ENCODE measurements around the gene FAAH.

FAAH gene

DNA sequence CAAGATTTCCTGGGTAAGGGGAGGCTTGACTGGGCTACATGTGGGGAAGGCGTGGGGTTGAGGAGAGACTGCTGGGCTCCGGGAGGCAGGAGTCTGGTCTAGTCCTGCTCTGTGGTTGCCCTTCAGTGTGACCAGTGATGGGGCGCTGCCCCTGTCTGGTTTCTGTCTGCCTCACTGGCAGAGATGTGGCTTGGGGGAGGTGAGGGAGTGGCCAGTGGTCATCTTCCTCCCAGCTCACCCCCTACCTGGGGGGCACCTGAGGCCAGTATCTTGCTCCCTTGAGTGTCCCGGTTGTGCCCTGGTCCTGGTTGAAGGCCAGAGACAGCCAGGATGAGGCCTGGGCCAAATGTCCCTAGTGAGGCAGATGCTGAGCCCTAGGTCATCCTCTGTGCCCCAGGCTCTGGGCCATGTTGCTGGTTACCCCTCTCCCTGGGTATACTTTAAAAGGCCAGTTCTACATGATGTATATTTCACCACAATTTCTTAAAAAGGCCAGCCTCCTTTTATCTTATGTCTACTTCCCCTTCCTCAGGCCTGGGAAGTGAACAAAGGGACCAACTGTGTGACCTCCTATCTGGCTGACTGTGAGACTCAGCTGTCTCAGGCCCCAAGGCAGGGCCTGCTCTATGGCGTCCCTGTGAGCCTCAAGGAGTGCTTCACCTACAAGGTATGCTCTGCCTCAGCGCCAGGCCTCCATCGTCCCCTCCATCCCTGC, 10.5 kb downstream of the FAAH start:
- no peak for DNase-seq (ENCODE audit: extremely low spot score)
- TF ChIP-seq SUZ12 (IDR thresholded peaks at IDR 0.05) (no peak), TARDBP (IDR thresholded peaks at IDR 0.05) (no peak), FOXK2 (IDR thresholded peaks at IDR 0.05) (no peak), ELF4 (IDR thresholded peaks at IDR 0.05) (no peak), ZNF384 (IDR thresholded peaks at IDR 0.05) (no peak), SP1 (IDR thresholded peaks at IDR 0.05) (no peak), PKNOX1 (IDR thresholded peaks at IDR 0.05) (no peak), BHLHE40 (IDR thresholded peaks at IDR 0.05; ENCODE audit: borderline replicate concordance) (no peak), FOXM1 (IDR thresholded peaks at IDR 0.05; ENCODE audit: borderline replicate concordance) (no peak), LEF1 (IDR thresholded peaks at IDR 0.05; ENCODE audit: borderline replicate concordance) (no peak), HDGF (IDR thresholded peaks at IDR 0.05; ENCODE audit: borderline replicate concordance) (no peak), FOXA1 (IDR thresholded peaks at IDR 0.05) (no peak), ARNT (IDR thresholded peaks at IDR 0.05) (no peak), CTBP1 (IDR thresholded peaks at IDR 0.05; ENCODE audit: borderline replicate concordance) (no peak), L3MBTL2 (conservative IDR thresholded peaks at IDR 0.05) (no peak), NFRKB (IDR thresholded peaks at IDR 0.05) (no peak)
- POLR2A ChIA-PET = no interaction called here
- CTCF ChIA-PET = no interaction called here

DNA sequence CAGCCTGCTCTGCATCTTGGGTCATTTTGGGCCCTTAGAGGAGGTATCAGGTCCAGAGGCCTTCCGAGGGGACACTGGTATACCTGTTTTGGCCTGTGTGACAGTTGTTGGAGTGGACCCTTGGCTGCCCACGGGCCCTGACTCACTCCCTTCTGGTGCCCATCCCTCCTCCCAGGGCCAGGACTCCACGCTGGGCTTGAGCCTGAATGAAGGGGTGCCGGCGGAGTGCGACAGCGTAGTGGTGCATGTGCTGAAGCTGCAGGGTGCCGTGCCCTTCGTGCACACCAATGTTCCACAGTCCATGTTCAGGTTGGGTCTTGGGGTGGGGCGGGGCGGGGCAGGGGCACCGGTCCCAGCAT, 11.1 kb downstream of the FAAH start:
- CTCF ChIA-PET = no interaction called here
- POLR2A ChIA-PET = no interaction called here
- TF ChIP-seq ARNT (IDR thresholded peaks at IDR 0.05) (no peak), FOXA1 (IDR thresholded peaks at IDR 0.05) (no peak)
- DNase-seq (ENCODE audit: extremely low spot score) = no peak

DNA sequence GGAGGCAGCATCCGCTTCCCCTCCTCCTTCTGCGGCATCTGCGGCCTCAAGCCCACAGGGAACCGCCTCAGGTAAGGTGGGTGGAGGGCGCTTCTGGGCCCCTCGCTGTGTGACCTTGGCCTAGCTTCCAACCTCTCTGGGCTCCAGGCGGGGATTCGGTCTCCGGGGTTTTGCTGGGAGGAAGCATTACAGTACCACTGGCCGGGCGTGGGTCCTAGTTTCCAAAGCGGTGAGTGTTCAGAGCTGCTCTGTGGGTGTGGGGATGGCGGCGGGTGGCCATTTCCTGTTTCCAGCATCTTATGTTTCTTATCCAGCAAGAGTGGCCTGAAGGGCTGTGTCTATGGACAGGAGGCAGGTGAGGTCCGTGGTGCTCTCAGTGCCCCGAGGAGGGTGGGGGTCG, 11.6 kb downstream of the FAAH start:
- no peak for DNase-seq (ENCODE audit: extremely low spot score)
- ChIA-PET CTCF (no interaction called here), POLR2A (no interaction called here)
- TF ChIP-seq FOXA1 (IDR thresholded peaks at IDR 0.05) (no peak), ARNT (IDR thresholded peaks at IDR 0.05) (no peak), NFRKB (IDR thresholded peaks at IDR 0.05) (no peak), CTBP1 (IDR thresholded peaks at IDR 0.05; ENCODE audit: borderline replicate concordance) (no peak), PKNOX1 (IDR thresholded peaks at IDR 0.05) (no peak), FOXK2 (IDR thresholded peaks at IDR 0.05) (no peak), LEF1 (IDR thresholded peaks at IDR 0.05; ENCODE audit: borderline replicate concordance) (no peak), TARDBP (IDR thresholded peaks at IDR 0.05) (no peak)

DNA sequence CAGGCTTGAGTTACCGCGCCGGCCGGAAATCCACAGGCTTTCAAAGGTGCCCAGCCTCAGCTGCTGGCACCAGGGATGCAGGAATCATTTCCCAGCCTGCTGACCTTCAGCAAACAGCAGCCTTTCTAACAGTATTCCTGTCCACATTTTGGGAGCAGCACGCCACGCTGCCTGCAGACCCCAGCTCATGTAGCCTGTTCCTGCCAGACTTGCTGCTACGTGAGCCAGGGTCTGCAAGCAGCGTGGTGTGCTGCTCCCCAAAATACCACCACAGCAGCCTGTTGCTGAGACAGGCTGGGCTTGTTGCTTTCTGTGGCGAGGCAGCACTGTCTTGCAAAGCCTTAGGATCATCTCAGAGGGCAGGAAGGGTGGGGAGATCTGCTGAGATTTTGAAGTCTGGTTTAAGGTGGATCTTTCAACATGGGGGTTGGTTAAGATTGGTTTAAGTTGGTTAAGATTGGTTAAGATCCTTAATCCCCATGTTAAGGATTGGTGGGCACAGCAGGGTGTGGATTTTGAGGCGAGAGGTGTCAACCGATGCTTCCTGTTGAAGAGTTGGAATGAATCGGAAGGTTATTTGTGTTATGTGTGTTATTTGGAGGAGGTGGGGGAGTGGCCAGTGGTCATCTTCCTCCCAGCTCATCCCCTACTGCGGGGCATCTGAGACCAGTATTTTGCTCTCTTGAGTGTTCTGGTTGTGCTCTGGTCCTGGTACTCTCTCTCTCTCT, 12.9 kb downstream of the FAAH start:
- ChIA-PET CTCF (interaction anchor here (0.6 to 1.2 kb wide), 14 partner anchors 8 to 634 kb away, joined by 3 to 10 read pairs (median 4); no protein-coding TSS in a partner anchor), POLR2A (interaction anchor here (0.9 to 1.0 kb wide), 2 partner anchors 27 to 122 kb away, joined by 3 to 4 read pairs; no protein-coding TSS in a partner anchor)
- DNase-seq (ENCODE audit: extremely low spot score) = no peak
- TF ChIP-seq TARDBP (IDR thresholded peaks at IDR 0.05) = no peak

GRCh38 chr1:46407636-46408035, 13.5 kb downstream of the FAAH start:
- DNase-seq (ENCODE audit: extremely low spot score) = no peak
- CTCF ChIA-PET = interaction anchor here (1.2 kb wide), 1 partner anchor 39 kb away, joined by 4 read pairs; no protein-coding TSS in a partner anchor
- POLR2A ChIA-PET = interaction anchor here (1.0 kb wide), 1 partner anchor 27 kb away, joined by 4 read pairs; no protein-coding TSS in a partner anchor

More at GRCh38 chr1:46407636-46408035, 13.5 kb downstream of the FAAH start:
- TF ChIP-seq HDGF (IDR thresholded peaks at IDR 0.05; ENCODE audit: borderline replicate concordance) (no peak), L3MBTL2 (conservative IDR thresholded peaks at IDR 0.05) (no peak), SP1 (IDR thresholded peaks at IDR 0.05) (no peak), ELF4 (IDR thresholded peaks at IDR 0.05) (no peak), FOXA1 (IDR thresholded peaks at IDR 0.05) (no peak), NFRKB (IDR thresholded peaks at IDR 0.05) (no peak), BHLHE40 (IDR thresholded peaks at IDR 0.05; ENCODE audit: borderline replicate concordance) (no peak), FOXM1 (IDR thresholded peaks at IDR 0.05; ENCODE audit: borderline replicate concordance) (no peak), LEF1 (IDR thresholded peaks at IDR 0.05; ENCODE audit: borderline replicate concordance) (no peak), FOXK2 (IDR thresholded peaks at IDR 0.05) (no peak), PKNOX1 (IDR thresholded peaks at IDR 0.05) (no peak), SUZ12 (IDR thresholded peaks at IDR 0.05) (no peak), TARDBP (IDR thresholded peaks at IDR 0.05) (no peak), ZNF384 (IDR thresholded peaks at IDR 0.05) (no peak), ARNT (IDR thresholded peaks at IDR 0.05) (no peak), CTBP1 (IDR thresholded peaks at IDR 0.05; ENCODE audit: borderline replicate concordance) (no peak)
